CD4-positive, CD25-positive, alpha-beta regulatory T cell (primary cell): ENCODE data around the gene TMEM163. TPM values are rescaled to one million over a fixed set of nuclear protein-coding genes. Genes with fewer than 3 reads are reported as not detected.
A peak's percentile ranks its signal among the peaks of the same experiment; 100 is the strongest.

Experiments used
- ATAC-seq, 2 donors: fragments of 150-1000 bp; cut with Tn5 transposase; one replicate each; pipeline ENCODE4 v1.10.0; 2021; ENCODE audit warnings: low read depth in 2 of 2, moderate number of reproducible peaks in 2 of 2, moderate library complexity in 1 of 2
- DNase-seq, 3 donors: peaks; one replicate each; pipeline versions ENCODE4 v3.0.0 to v3.0.0-alpha.2; 2012 to 2022; ENCODE audit warnings: mixed read lengths in 1 of 3
- H3K27ac ChIP-seq: one replicate; pipeline ENCODE4 v1.7.0; 2013; ENCODE audit warnings: mild to moderate bottlenecking, low read length; ENCODE audit not compliant: insufficient read depth, poor library complexity, severe bottlenecking
- H3K27me3 ChIP-seq: one replicate; pipeline ENCODE4 v1.7.0; 2013; ENCODE audit warnings: low read length; ENCODE audit not compliant: control insufficient read depth, insufficient read depth
- H3K36me3 ChIP-seq: one replicate; pipeline ENCODE4 v1.7.0; 2013; ENCODE audit warnings: mild to moderate bottlenecking, low read length, moderate library complexity; ENCODE audit not compliant: control insufficient read depth, insufficient read depth
- H3K4me1 ChIP-seq: 2 replicates; pipeline ENCODE4 v1.7.0; 2013; ENCODE audit warnings: mild to moderate bottlenecking, low read length; ENCODE audit not compliant: insufficient read depth, control insufficient read depth, poor library complexity, severe bottlenecking
- H3K4me3 ChIP-seq: one replicate; pipeline ENCODE4 v1.7.0; 2013; ENCODE audit warnings: low read depth, mild to moderate bottlenecking, low read length, moderate library complexity
- H3K9me3 ChIP-seq, 2 experiments: 1 replicate in 1 of 2; 2 replicates in 1 of 2; pipeline ENCODE4 v1.7.0; 2013; ENCODE audit warnings: low read length in 2 of 2, mild to moderate bottlenecking in 1 of 2, moderate library complexity in 1 of 2; ENCODE audit not compliant: control insufficient read depth in 2 of 2
- H3K27ac Mint-ChIP-seq, 3 donors: one replicate each; pipeline ENCODE4 v1.8.0; 2020 to 2022; ENCODE audit warnings: mild to moderate bottlenecking in 3 of 3, mixed read lengths in 3 of 3, moderate library complexity in 2 of 3
- H3K27me3 Mint-ChIP-seq: one replicate; pipeline ENCODE4 v1.8.0; 2022; ENCODE audit warnings: mild to moderate bottlenecking, mixed read lengths
- H3K36me3 Mint-ChIP-seq: one replicate; pipeline ENCODE4 v1.8.0; 2020; ENCODE audit warnings: mixed read lengths
- H3K4me1 Mint-ChIP-seq, 4 donors: one replicate each; pipeline ENCODE4 v1.8.0; 2020 to 2022; ENCODE audit warnings: mixed read lengths in 4 of 4, mild to moderate bottlenecking in 1 of 4
- H3K4me3 Mint-ChIP-seq, 4 donors: one replicate each; pipeline ENCODE4 v1.8.0; 2020 to 2022; ENCODE audit warnings: mild to moderate bottlenecking in 4 of 4, mixed read lengths in 4 of 4, moderate library complexity in 3 of 4
- H3K9me3 Mint-ChIP-seq, 7 donors: one replicate each; pipeline ENCODE4 v1.8.0; 2020 to 2022; ENCODE audit warnings: mixed read lengths in 7 of 7, mild to moderate bottlenecking in 3 of 7, moderate library complexity in 2 of 7
- polyA plus RNA-seq, 4 donors: library from polyadenylated mRNA; unstranded; fragments of 300-500 nt; fragmentation: Illumina TruSeq; gene quantifications; one replicate each; pipeline ENCODE4 v1.2.3, GENCODE V29; 2021
- total RNA-seq: library from RNA; stranded (reverse); gene quantifications from one replicate; pipeline ENCODE4 v1.2.3, GENCODE V29; 2022

Gene TMEM163
- total and polyA plus RNA-seq, 5 donors from 2014 or later = 0.08 to 1.0 (median 0.33) TPM

- DNase-seq = no peak
- Histone ChIP-seq H3K27ac (no peak overlapping the region), H3K9me3 (no peaks in the 10 kb centered on the region), H3K4me3 (no peak overlapping the region), H3K27me3 (no peaks in the 10 kb centered on the region), H3K36me3 (no peaks in the 10 kb centered on the region), H3K4me1 (no peaks in the 10 kb centered on the region)
- Mint-ChIP-seq H3K4me1 (no peaks in the 10 kb centered on the region), H3K9me3 (peaks cover 0 to 1% (median 0%) of the 10 kb centered on the region in 7 donors), H3K27me3 (peaks cover 4% of the 10 kb centered on the region), H3K27ac (no peak overlapping the region), H3K4me3 (no peak overlapping the region), H3K36me3 (no peaks in the 10 kb centered on the region)
- no peak for ATAC-seq
Measured at GRCh38 chr2:134461511-134461910, 257.3 kb downstream of the TMEM163 start.

DNA sequence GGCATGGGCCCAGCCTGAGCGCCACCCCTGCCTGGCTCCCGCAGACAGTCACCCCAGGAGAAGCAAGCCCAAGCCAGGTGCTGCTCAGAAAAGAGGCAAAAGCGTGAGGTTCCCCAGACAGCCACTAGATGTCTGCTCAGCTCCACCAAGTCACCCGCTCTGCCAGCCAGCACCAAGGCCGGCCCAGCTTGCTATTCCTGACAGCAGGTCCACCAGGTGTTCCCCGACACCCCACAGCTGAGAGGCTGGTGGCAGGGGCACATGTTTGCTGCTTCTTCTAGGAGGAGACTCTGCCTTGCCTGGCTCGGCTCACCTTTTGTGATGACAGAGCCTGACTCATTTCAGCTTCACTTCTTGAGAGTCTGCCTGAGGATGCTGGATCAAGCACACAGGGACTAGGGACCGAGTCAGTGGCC, 258.2 kb downstream of the TMEM163 start:
- H3K4me3 Mint-ChIP-seq = no peak overlapping the region
- no peaks in the 10 kb centered on the region for H3K4me1 Mint-ChIP-seq
- no peaks in the 10 kb centered on the region for H3K36me3 ChIP-seq
- peak in 2 of 3 donors; percentile 18 to 50 for DNase-seq
- H3K27ac Mint-ChIP-seq = no peak overlapping the region
- no peaks in the 10 kb centered on the region for H3K27me3 ChIP-seq
- no peaks in the 10 kb centered on the region for H3K9me3 ChIP-seq
- no peaks in the 10 kb centered on the region for H3K4me1 ChIP-seq
- no peak overlapping the region for H3K27ac ChIP-seq
- peak in 1 of 2 donors; percentile 42 for ATAC-seq
- no peak overlapping the region for H3K4me3 ChIP-seq
- H3K36me3 Mint-ChIP-seq = peaks cover 2% of the 10 kb centered on the region
- peaks cover 0 to 1% (median 0%) of the 10 kb centered on the region in 7 donors for H3K9me3 Mint-ChIP-seq
- H3K27me3 Mint-ChIP-seq = peaks cover 4% of the 10 kb centered on the region

DNA sequence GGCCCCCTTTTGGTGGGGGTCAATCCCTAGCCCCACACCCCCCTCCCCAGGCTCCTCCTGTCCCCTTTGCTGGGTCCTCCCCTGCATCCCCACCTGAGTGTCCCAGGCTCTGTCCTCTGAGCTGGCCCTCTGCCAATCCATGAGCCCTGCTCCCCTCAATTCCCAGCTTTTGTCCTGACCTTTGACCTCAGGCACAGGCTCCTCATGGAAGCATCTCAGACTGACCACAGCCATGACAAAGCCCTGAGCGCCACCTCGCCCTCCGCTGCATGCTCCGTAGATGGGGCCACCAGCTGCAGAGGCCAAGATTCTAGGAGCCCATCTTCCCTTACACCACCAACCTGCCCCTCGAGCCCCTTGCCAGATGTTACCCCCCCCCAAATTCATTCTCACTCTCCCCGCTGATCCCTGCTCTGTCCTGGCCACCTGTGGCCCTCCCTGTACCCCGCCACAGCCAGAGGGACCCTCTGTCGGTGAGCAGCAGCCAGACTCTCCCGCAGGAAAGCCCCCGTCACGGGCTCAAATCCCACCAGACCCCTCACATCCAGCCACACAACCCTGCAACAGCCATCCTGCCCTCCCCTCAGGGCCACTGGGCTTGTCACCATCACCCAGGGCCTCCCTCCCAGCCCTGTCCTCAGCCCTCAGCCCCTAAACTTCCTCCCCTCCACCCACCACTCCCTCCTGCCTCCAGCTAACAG, 258.9 kb downstream of the TMEM163 start:
- no peak overlapping the region for H3K4me3 ChIP-seq
- Mint-ChIP-seq H3K4me1 (no peaks in the 10 kb centered on the region), H3K27me3 (peaks cover 4% of the 10 kb centered on the region), H3K27ac (no peak overlapping the region), H3K4me3 (no peak overlapping the region), H3K36me3 (peaks cover 3% of the 10 kb centered on the region), H3K9me3 (peaks cover 0 to 1% (median 0%) of the 10 kb centered on the region in 7 donors)
- H3K27ac ChIP-seq = no peak overlapping the region
- DNase-seq (no peak), ATAC-seq (no peak)
- no peaks in the 10 kb centered on the region for H3K9me3 ChIP-seq
- no peaks in the 10 kb centered on the region for H3K27me3 ChIP-seq
- H3K36me3 ChIP-seq = no peaks in the 10 kb centered on the region
- H3K4me1 ChIP-seq = no peaks in the 10 kb centered on the region

DNA sequence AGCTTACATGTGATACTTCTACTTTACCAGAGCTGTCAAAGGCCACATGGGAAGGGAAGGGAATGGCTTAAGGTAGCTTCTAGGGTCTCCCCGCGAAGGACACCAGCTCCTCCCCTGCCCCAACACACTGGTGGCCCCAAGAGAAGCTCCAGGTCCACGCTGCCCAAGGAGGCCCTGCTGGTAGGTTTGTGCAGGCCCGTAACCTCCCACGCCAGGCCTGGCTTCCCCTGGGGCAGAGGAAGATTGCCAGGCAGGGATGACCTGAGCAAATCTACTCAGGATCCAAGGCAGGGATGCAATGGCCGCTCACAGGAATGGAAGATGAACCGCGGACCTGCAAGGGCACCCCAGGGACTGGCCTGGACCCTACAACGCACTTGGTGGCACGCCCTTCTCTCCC, 259.9 kb downstream of the TMEM163 start:
- H3K27me3 Mint-ChIP-seq = peaks cover 4% of the 10 kb centered on the region
- no peaks in the 10 kb centered on the region for H3K4me1 ChIP-seq
- H3K4me1 Mint-ChIP-seq = no peaks in the 10 kb centered on the region
- H3K36me3 ChIP-seq = no peaks in the 10 kb centered on the region
- no peak overlapping the region for H3K27ac ChIP-seq
- no peaks in the 10 kb centered on the region for H3K27me3 ChIP-seq
- peaks cover 0 to 1% (median 0%) of the 10 kb centered on the region in 7 donors for H3K9me3 Mint-ChIP-seq
- DNase-seq = no peak
- H3K9me3 ChIP-seq = no peaks in the 10 kb centered on the region
- H3K27ac Mint-ChIP-seq = no peak overlapping the region
- no peak overlapping the region for H3K4me3 Mint-ChIP-seq
- no peak overlapping the region for H3K4me3 ChIP-seq
- no peak for ATAC-seq
- H3K36me3 Mint-ChIP-seq = peaks cover 9% of the 10 kb centered on the region

DNA sequence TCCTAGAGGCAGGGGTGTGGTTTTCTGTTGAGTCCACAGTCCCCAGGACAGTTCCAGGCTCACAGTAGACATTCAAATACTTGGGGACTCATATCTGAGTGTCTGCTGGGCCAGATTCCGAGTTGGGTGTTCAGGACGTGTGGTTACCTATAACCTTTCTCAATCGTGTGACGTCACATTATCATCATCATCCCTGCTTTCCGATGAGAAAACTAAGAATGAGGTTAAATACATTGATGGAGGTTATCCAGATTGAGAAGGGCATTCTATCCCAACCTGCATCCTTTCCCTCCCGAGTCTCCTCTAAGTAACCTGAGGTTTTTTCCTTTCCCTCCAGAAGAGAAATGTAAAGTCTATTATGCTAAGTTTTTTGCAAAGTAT, 260.3 kb downstream of the TMEM163 start:
- no peak overlapping the region for H3K27ac Mint-ChIP-seq
- H3K36me3 ChIP-seq = no peaks in the 10 kb centered on the region
- no peak overlapping the region for H3K27ac ChIP-seq
- DNase-seq (no peak), ATAC-seq (no peak)
- H3K4me1 Mint-ChIP-seq = no peaks in the 10 kb centered on the region
- H3K9me3 ChIP-seq = no peaks in the 10 kb centered on the region
- H3K4me3 ChIP-seq = no peak overlapping the region
- peaks cover 4% of the 10 kb centered on the region for H3K27me3 Mint-ChIP-seq
- H3K36me3 Mint-ChIP-seq = peaks cover 12% of the 10 kb centered on the region
- H3K4me3 Mint-ChIP-seq = no peak overlapping the region
- no peaks in the 10 kb centered on the region for H3K27me3 ChIP-seq
- peaks cover 0 to 1% (median 0%) of the 10 kb centered on the region in 7 donors for H3K9me3 Mint-ChIP-seq
- H3K4me1 ChIP-seq = no peaks in the 10 kb centered on the region

- Mint-ChIP-seq H3K4me1 (no peaks in the 10 kb centered on the region), H3K36me3 (peaks cover 12% of the 10 kb centered on the region), H3K9me3 (peaks cover 0 to 1% (median 0%) of the 10 kb centered on the region in 7 donors), H3K27me3 (peaks cover 4% of the 10 kb centered on the region), H3K4me3 (no peak overlapping the region), H3K27ac (peak overlapping the region in 1 of 3 donors; percentile 25)
- ATAC-seq (no peak), DNase-seq (no peak)
- H3K27me3 ChIP-seq = no peaks in the 10 kb centered on the region
- H3K4me1 ChIP-seq = no peaks in the 10 kb centered on the region
- no peak overlapping the region for H3K27ac ChIP-seq
- H3K36me3 ChIP-seq = peaks cover 4% of the 10 kb centered on the region
- no peak overlapping the region for H3K4me3 ChIP-seq
- H3K9me3 ChIP-seq = no peaks in the 10 kb centered on the region
Measured at GRCh38 chr2:134457765-134458472, 260.9 kb downstream of the TMEM163 start.

DNA sequence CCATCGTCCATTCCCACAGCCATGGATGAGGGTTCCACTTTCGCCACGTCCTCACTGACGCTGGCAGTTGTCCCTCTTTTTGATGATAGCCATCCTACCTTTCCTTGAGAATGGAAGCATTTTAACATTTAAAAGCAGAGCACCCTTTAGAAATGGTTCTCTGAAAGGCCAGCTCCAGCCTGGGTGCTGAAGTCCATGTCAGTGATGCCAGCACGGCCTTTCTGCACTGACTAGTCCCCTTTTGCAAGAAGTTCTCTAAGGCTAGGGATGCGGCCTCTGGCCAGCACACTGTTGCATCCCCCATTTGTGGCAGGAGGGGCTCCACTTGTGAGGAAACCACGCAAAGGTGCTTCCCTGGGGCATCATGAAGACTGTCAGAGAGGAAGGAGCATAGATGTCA, 261.4 kb downstream of the TMEM163 start:
- peaks cover 0 to 1% (median 0%) of the 10 kb centered on the region in 7 donors for H3K9me3 Mint-ChIP-seq
- no peaks in the 10 kb centered on the region for H3K4me1 ChIP-seq
- no peak overlapping the region for H3K4me3 ChIP-seq
- H3K27ac ChIP-seq = no peak overlapping the region
- H3K27me3 ChIP-seq = no peaks in the 10 kb centered on the region
- no peak overlapping the region for H3K27ac Mint-ChIP-seq
- ATAC-seq (no peak), DNase-seq (no peak)
- no peak overlapping the region for H3K4me3 Mint-ChIP-seq
- peaks cover 12% of the 10 kb centered on the region for H3K36me3 Mint-ChIP-seq
- H3K27me3 Mint-ChIP-seq = peaks cover 4% of the 10 kb centered on the region
- no peaks in the 10 kb centered on the region for H3K9me3 ChIP-seq
- H3K4me1 Mint-ChIP-seq = no peaks in the 10 kb centered on the region
- peaks cover 7% of the 10 kb centered on the region for H3K36me3 ChIP-seq
